ENCODE measurements around the gene AMH. TPM values are rescaled to one million over a fixed set of nuclear protein-coding genes. Genes with fewer than 3 reads are reported as not detected.

Gene AMH
- total RNA-seq, 1 experiment from 2014 or later, result 11.2 TPM

DNA sequence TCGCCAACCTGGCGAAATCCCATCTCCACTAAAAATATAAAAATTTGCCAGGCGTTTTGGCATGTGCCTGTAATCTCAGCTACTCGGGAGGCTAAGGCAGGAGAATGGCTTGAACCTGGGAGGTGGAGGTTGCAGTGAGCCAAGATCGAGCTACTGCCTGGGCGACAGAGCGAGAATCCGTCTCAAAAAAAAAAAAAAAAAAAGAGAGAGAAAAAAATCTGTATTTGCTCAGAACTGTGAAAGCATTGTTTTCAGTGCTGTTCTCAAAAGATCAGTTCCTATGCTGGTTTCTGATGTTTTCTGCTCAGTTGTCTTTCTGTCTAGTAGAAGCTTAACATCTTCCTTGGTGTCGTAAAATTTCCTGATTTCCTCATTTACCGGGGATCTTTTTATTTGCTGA, 9.9 kb upstream of the AMH start:
- H3K27me3 Mint-ChIP-seq (ENCODE audit: low read depth), result peaks cover 5% of the 10 kb centered on the region; the same call in 1 of the 2 replicates
- ChIA-PET POLR2A (interaction anchor here (0.6 to 1.5 kb wide), 7 partner anchors 14 to 730 kb away, joined by 3 to 4 read pairs (median 3); no protein-coding TSS in a partner anchor), CTCF (interaction anchor here (0.6 to 4.7 kb wide), 10 partner anchors 12 to 102 kb away, joined by 4 to 65 read pairs (median 8); partner anchors contain the start of gene AMH)
- H3K9me3 Mint-ChIP-seq, result no peaks in the 10 kb centered on the region
- peak overlapping the region; percentile 93 for H3K4me3 Mint-ChIP-seq
- ATAC-seq, result no peak
- H3K27ac Mint-ChIP-seq, result peak overlapping the region; percentile 89
- peaks cover 17% of the 10 kb centered on the region for H3K36me3 Mint-ChIP-seq
- TF ChIP-seq NR3C1 (CRISPR knock-in tag; conservative IDR thresholded peaks at IDR 0.05; ENCODE audit: low read depth), result no peak
- TF ChIP-seq, protein P1, sequence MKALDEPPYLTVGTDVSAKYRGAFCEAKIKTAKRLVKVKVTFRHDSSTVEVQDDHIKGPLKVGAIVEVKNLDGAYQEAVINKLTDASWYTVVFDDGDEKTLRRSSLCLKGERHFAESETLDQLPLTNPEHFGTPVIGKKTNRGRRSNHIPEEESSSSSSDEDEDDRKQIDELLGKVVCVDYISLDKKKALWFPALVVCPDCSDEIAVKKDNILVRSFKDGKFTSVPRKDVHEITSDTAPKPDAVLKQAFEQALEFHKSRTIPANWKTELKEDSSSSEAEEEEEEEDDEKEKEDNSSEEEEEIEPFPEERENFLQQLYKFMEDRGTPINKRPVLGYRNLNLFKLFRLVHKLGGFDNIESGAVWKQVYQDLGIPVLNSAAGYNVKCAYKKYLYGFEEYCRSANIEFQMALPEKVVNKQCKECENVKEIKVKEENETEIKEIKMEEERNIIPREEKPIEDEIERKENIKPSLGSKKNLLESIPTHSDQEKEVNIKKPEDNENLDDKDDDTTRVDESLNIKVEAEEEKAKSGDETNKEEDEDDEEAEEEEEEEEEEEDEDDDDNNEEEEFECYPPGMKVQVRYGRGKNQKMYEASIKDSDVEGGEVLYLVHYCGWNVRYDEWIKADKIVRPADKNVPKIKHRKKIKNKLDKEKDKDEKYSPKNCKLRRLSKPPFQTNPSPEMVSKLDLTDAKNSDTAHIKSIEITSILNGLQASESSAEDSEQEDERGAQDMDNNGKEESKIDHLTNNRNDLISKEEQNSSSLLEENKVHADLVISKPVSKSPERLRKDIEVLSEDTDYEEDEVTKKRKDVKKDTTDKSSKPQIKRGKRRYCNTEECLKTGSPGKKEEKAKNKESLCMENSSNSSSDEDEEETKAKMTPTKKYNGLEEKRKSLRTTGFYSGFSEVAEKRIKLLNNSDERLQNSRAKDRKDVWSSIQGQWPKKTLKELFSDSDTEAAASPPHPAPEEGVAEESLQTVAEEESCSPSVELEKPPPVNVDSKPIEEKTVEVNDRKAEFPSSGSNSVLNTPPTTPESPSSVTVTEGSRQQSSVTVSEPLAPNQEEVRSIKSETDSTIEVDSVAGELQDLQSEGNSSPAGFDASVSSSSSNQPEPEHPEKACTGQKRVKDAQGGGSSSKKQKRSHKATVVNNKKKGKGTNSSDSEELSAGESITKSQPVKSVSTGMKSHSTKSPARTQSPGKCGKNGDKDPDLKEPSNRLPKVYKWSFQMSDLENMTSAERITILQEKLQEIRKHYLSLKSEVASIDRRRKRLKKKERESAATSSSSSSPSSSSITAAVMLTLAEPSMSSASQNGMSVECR (CRISPR knock-in tag; IDR thresholded peaks at IDR 0.05; ENCODE audit: borderline replicate concordance), result no peak
- no peak for TF ChIP-seq ZNF138 (CRISPR knock-in tag; conservative IDR thresholded peaks at IDR 0.05)
- TF ChIP-seq IRF2 (CRISPR knock-in tag; IDR thresholded peaks at IDR 0.05; ENCODE audit: borderline replicate concordance, low read depth), result no peak
- TF ChIP-seq, protein P2, sequence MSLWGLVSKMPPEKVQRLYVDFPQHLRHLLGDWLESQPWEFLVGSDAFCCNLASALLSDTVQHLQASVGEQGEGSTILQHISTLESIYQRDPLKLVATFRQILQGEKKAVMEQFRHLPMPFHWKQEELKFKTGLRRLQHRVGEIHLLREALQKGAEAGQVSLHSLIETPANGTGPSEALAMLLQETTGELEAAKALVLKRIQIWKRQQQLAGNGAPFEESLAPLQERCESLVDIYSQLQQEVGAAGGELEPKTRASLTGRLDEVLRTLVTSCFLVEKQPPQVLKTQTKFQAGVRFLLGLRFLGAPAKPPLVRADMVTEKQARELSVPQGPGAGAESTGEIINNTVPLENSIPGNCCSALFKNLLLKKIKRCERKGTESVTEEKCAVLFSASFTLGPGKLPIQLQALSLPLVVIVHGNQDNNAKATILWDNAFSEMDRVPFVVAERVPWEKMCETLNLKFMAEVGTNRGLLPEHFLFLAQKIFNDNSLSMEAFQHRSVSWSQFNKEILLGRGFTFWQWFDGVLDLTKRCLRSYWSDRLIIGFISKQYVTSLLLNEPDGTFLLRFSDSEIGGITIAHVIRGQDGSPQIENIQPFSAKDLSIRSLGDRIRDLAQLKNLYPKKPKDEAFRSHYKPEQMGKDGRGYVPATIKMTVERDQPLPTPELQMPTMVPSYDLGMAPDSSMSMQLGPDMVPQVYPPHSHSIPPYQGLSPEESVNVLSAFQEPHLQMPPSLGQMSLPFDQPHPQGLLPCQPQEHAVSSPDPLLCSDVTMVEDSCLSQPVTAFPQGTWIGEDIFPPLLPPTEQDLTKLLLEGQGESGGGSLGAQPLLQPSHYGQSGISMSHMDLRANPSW (CRISPR knock-in tag; conservative IDR thresholded peaks at IDR 0.05; ENCODE audit: low read depth), result no peak
- TF ChIP-seq CBFB (CRISPR knock-in tag; IDR thresholded peaks at IDR 0.05; ENCODE audit: low read depth), result no peak
- no peak for TF ChIP-seq SP1 (CRISPR knock-in tag; conservative IDR thresholded peaks at IDR 0.05)
- no peak for TF ChIP-seq FOXK1 (CRISPR knock-in tag; IDR thresholded peaks at IDR 0.05)
- TF ChIP-seq, protein P3, sequence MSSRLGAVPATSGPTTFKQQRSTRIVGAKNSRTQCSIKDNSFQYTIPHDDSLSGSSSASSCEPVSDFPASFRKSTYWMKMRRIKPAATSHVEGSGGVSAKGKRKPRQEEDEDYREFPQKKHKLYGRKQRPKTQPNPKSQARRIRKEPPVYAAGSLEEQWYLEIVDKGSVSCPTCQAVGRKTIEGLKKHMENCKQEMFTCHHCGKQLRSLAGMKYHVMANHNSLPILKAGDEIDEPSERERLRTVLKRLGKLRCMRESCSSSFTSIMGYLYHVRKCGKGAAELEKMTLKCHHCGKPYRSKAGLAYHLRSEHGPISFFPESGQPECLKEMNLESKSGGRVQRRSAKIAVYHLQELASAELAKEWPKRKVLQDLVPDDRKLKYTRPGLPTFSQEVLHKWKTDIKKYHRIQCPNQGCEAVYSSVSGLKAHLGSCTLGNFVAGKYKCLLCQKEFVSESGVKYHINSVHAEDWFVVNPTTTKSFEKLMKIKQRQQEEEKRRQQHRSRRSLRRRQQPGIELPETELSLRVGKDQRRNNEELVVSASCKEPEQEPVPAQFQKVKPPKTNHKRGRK (CRISPR knock-in tag; IDR thresholded peaks at IDR 0.05; ENCODE audit: borderline replicate concordance), result no peak
- TF ChIP-seq SMAD4 (CRISPR knock-in tag; IDR thresholded peaks at IDR 0.05), result no peak
- TF ChIP-seq, protein P4, sequence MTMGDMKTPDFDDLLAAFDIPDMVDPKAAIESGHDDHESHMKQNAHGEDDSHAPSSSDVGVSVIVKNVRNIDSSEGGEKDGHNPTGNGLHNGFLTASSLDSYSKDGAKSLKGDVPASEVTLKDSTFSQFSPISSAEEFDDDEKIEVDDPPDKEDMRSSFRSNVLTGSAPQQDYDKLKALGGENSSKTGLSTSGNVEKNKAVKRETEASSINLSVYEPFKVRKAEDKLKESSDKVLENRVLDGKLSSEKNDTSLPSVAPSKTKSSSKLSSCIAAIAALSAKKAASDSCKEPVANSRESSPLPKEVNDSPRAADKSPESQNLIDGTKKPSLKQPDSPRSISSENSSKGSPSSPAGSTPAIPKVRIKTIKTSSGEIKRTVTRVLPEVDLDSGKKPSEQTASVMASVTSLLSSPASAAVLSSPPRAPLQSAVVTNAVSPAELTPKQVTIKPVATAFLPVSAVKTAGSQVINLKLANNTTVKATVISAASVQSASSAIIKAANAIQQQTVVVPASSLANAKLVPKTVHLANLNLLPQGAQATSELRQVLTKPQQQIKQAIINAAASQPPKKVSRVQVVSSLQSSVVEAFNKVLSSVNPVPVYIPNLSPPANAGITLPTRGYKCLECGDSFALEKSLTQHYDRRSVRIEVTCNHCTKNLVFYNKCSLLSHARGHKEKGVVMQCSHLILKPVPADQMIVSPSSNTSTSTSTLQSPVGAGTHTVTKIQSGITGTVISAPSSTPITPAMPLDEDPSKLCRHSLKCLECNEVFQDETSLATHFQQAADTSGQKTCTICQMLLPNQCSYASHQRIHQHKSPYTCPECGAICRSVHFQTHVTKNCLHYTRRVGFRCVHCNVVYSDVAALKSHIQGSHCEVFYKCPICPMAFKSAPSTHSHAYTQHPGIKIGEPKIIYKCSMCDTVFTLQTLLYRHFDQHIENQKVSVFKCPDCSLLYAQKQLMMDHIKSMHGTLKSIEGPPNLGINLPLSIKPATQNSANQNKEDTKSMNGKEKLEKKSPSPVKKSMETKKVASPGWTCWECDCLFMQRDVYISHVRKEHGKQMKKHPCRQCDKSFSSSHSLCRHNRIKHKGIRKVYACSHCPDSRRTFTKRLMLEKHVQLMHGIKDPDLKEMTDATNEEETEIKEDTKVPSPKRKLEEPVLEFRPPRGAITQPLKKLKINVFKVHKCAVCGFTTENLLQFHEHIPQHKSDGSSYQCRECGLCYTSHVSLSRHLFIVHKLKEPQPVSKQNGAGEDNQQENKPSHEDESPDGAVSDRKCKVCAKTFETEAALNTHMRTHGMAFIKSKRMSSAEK (CRISPR knock-in tag; IDR thresholded peaks at IDR 0.05; ENCODE audit: borderline replicate concordance), result no peak
- TF ChIP-seq, protein P5, sequence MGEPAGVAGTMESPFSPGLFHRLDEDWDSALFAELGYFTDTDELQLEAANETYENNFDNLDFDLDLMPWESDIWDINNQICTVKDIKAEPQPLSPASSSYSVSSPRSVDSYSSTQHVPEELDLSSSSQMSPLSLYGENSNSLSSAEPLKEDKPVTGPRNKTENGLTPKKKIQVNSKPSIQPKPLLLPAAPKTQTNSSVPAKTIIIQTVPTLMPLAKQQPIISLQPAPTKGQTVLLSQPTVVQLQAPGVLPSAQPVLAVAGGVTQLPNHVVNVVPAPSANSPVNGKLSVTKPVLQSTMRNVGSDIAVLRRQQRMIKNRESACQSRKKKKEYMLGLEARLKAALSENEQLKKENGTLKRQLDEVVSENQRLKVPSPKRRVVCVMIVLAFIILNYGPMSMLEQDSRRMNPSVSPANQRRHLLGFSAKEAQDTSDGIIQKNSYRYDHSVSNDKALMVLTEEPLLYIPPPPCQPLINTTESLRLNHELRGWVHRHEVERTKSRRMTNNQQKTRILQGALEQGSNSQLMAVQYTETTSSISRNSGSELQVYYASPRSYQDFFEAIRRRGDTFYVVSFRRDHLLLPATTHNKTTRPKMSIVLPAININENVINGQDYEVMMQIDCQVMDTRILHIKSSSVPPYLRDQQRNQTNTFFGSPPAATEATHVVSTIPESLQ (CRISPR knock-in tag; IDR thresholded peaks at IDR 0.05), result no peak
- no peak for DNase-seq (ENCODE audit: low spot score)
- peaks cover 42% of the 10 kb centered on the region for H3K4me1 Mint-ChIP-seq

Measured in WTC11 (cell line).